ENCODE results near the gene PRAMEF10.
"Not testable (repeated sequence)": the region's sequence is repeated elsewhere in the genome, so short reads cannot be mapped to it uniquely, and the experiment has no call there.

DNA sequence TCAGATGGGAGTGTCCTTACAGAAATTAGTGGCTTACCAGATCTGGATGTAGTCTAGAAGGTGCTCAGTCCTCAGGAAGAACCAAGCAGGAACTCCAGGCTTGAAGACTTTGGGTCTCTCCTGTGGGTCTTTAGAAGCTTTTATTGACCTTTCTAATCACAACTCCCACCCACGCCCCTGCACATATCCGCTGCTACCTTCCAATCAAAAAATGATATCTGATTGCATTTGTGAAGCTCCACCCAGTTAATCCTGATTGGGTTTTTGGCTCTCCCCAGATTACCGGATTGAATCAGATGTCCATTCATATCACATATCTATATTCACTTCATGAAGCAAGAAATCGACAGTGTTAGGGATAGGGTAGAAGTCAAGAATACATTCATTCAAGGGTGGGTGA is 49.4 kb upstream of the PRAMEF10 start, which contains the start of gene PRAMEF6:
- not testable (repeated sequence) for TF ChIP-seq POLR2A, POLR2AphosphoS5 (IDR thresholded peaks at IDR 0.05; ENCODE audit: low read depth, low read length)
